Glutamatergic neuron (in vitro differentiated cells): ENCODE measurements around the gene PIGU. TPM values are rescaled to one million over a fixed set of nuclear protein-coding genes. Genes with fewer than 3 reads are reported as not detected.
"Not testable (repeated sequence)": the region's sequence is repeated elsewhere in the genome, so short reads cannot be mapped to it uniquely, and the experiment has no call there.

Source experiments
- DNase-seq: peaks from one replicate; pipeline ENCODE4 v3.0.0; 2022
- H3K27ac Mint-ChIP-seq: one replicate; pipeline ENCODE4 v1.8.0; 2020; ENCODE audit warnings: mild to moderate bottlenecking, mixed read lengths, inconsistent platforms; ENCODE audit not compliant: unreplicated experiment
- H3K27me3 Mint-ChIP-seq: one replicate; pipeline ENCODE4 v1.8.0; 2020; ENCODE audit warnings: mild to moderate bottlenecking, moderate library complexity, mixed read lengths, inconsistent platforms; ENCODE audit not compliant: unreplicated experiment
- H3K36me3 Mint-ChIP-seq: one replicate; pipeline ENCODE4 v1.8.0; 2020; ENCODE audit warnings: mild to moderate bottlenecking, mixed read lengths, inconsistent platforms; ENCODE audit not compliant: unreplicated experiment
- H3K4me1 Mint-ChIP-seq: one replicate; pipeline ENCODE4 v1.8.0; 2020; ENCODE audit warnings: mild to moderate bottlenecking, low read depth, mixed read lengths, inconsistent platforms; ENCODE audit not compliant: unreplicated experiment
- H3K4me3 Mint-ChIP-seq: one replicate; pipeline ENCODE4 v1.8.0; 2020; ENCODE audit warnings: mild to moderate bottlenecking, mixed read lengths, inconsistent platforms; ENCODE audit not compliant: unreplicated experiment
- H3K9me3 Mint-ChIP-seq: one replicate; pipeline ENCODE4 v1.8.0; 2020; ENCODE audit warnings: mild to moderate bottlenecking, moderate library complexity, mixed read lengths, inconsistent platforms; ENCODE audit not compliant: unreplicated experiment
- CTCF ChIP-seq: fragments of 200-600 bp; sonication (generic); IDR thresholded peaks from one replicate; pipeline ENCODE4 v1.5.0; 2021; ENCODE audit not compliant: partially characterized antibody, unreplicated experiment
- total RNA-seq: library from RNA; stranded (reverse); fragmentation: NEBNext Ultra II Directional; extraction: Animal tissue kit (Norgen Biotek cat#: 25700); gene quantifications from one replicate; pipeline ENCODE4 v1.2.1, GENCODE V29; 2021; ENCODE audit not compliant: unreplicated experiment

Gene PIGU
- total RNA-seq, 1 donor from 2014 or later: 19.4 TPM

GRCh38 chr20:34673412-34673811, 3.5 kb downstream of the PIGU start:
- TF ChIP-seq CTCF: no peak
- Mint-ChIP-seq H3K27me3 (peaks cover 2% of the 10 kb centered on the region), H3K36me3 (no peaks in the 10 kb centered on the region), H3K4me3 (no peak overlapping the region), H3K9me3 (no peaks in the 10 kb centered on the region), H3K4me1 (peaks cover 6% of the 10 kb centered on the region), H3K27ac (no peak overlapping the region)
- no peak for DNase-seq

- no peak for TF ChIP-seq CTCF
- Mint-ChIP-seq H3K36me3 (no peaks in the 10 kb centered on the region), H3K4me1 (no peaks in the 10 kb centered on the region), H3K27me3 (no peaks in the 10 kb centered on the region), H3K27ac (no peak overlapping the region), H3K9me3 (peaks cover 2% of the 10 kb centered on the region), H3K4me3 (no peak overlapping the region)
- no peak for DNase-seq
Observed at GRCh38 chr20:34669094-34669493, 7.8 kb downstream of the PIGU start.

- H3K36me3 Mint-ChIP-seq, DNase-seq, H3K27me3 Mint-ChIP-seq, H3K4me3 Mint-ChIP-seq, H3K9me3 Mint-ChIP-seq, H3K27ac Mint-ChIP-seq, H3K4me1 Mint-ChIP-seq: not testable (repeated sequence)
Observed at GRCh38 chr20:34664751-34665150, 12.1 kb downstream of the PIGU start.

- Mint-ChIP-seq H3K9me3 (peaks cover 6% of the 10 kb centered on the region), H3K4me1 (peaks cover 2% of the 10 kb centered on the region), H3K36me3 (no peaks in the 10 kb centered on the region), H3K27me3 (no peaks in the 10 kb centered on the region), H3K4me3 (no peak overlapping the region), H3K27ac (no peak overlapping the region)
- TF ChIP-seq CTCF: no peak
- no peak for DNase-seq
Observed at GRCh38 chr20:34663213-34663943, 13.5 kb downstream of the PIGU start.

GRCh38 chr20:34661811-34662210, 15.1 kb downstream of the PIGU start:
- H3K4me3 Mint-ChIP-seq, DNase-seq, H3K36me3 Mint-ChIP-seq, H3K9me3 Mint-ChIP-seq, H3K4me1 Mint-ChIP-seq, H3K27ac Mint-ChIP-seq, H3K27me3 Mint-ChIP-seq: not testable (repeated sequence)

- H3K4me3 Mint-ChIP-seq, H3K27ac Mint-ChIP-seq, H3K27me3 Mint-ChIP-seq, H3K36me3 Mint-ChIP-seq, H3K9me3 Mint-ChIP-seq, H3K4me1 Mint-ChIP-seq: not testable (repeated sequence)
- DNase-seq: peak; percentile 14
Observed at GRCh38 chr20:34658654-34659053, 18.2 kb downstream of the PIGU start.
